ENCODE data around the gene NCAPH2.

Gene NCAPH2

GRCh38 chr22:50505276-50505775, 2.7 kb upstream of the NCAPH2 start:
- no peak overlapping the region for H3K27ac ChIP-seq
- no peak for TF ChIP-seq CTCF (conservative IDR thresholded peaks at IDR 0.05)

GRCh38 chr22:50505776-50506610, 2.0 kb upstream of the NCAPH2 start:
- no peak for TF ChIP-seq CTCF (conservative IDR thresholded peaks at IDR 0.05)
- peak overlapping the region; percentile 59; the same call in 1 of the 2 replicates for H3K27ac ChIP-seq

- no peak for TF ChIP-seq CTCF (conservative IDR thresholded peaks at IDR 0.05)
- peak overlapping the region; percentile 59; the same call in 1 of the 2 replicates for H3K27ac ChIP-seq
Measured at GRCh38 chr22:50506611-50507420, 1.2 kb upstream of the NCAPH2 start.

- peak within 1 kb of the TSS; percentile 78 for H3K27ac ChIP-seq
- TF ChIP-seq CTCF (conservative IDR thresholded peaks at IDR 0.05): no peak
Measured at GRCh38 chr22:50507421-50507990, 518 bp upstream of the NCAPH2 start, which contains the start of gene LMF2. Gene LMF2, minus strand, starts transcription at chr22:50507702. Its CDS starts 27 bp downstream, at chr22:50507675.

- TF ChIP-seq CTCF (conservative IDR thresholded peaks at IDR 0.05): no peak
- H3K27ac ChIP-seq: peak overlapping the region; percentile 78
Measured at GRCh38 chr22:50508897-50509296, 873 bp downstream of the NCAPH2 start.

GRCh38 chr22:50513175-50513574, 5.2 kb downstream of the NCAPH2 start:
- TF ChIP-seq CTCF (conservative IDR thresholded peaks at IDR 0.05): no peak
- no peak overlapping the region for H3K27ac ChIP-seq

- H3K27ac ChIP-seq: no peak overlapping the region
- no peak for TF ChIP-seq CTCF (conservative IDR thresholded peaks at IDR 0.05)
Measured at GRCh38 chr22:50516068-50516467, 8.0 kb downstream of the NCAPH2 start.
